T-helper 9 cell (primary cell): ENCODE results near the gene HS1BP3.

Experiments
- DNase-seq: peaks from one replicate; pipeline ENCODE4 v3.0.0-alpha.2; 2020

HS1BP3 gene

GRCh38 chr2:20567926-20568179, 83.0 kb downstream of the HS1BP3 start:
- DNase-seq: no peak
